Keratinocyte (primary cell): Measurements from ENCODE around the gene CHCHD6. TPM values are rescaled to one million over a fixed set of nuclear protein-coding genes. Genes with fewer than 3 reads are reported as not detected.

Source experiments
- DNase-seq: peaks from one replicate; pipeline ENCODE4 v3.0.0-alpha.2; 2011; ENCODE audit warnings: low read depth, missing footprints, low spot score
- FAIRE-seq: peaks from 2 replicates; lab custom pipeline; 2011; peaks lifted over from hg19 to GRCh38; lab: Jason Lieb, UNC
- H2AFZ ChIP-seq: 2 replicates; pipeline ENCODE4 v1.6.0; 2012; ENCODE audit warnings: low read length, control low read depth, inconsistent platforms; ENCODE audit not compliant: control insufficient read depth
- H3K27ac ChIP-seq: 2 replicates; pipeline ENCODE4 v1.5.1; 2011; ENCODE audit warnings: low read length; ENCODE audit not compliant: control insufficient read depth, insufficient read depth
- H3K27me3 ChIP-seq: 3 replicates; pipeline ENCODE4 v1.6.0; 2011; ENCODE audit warnings: low read length; ENCODE audit not compliant: control insufficient read depth, insufficient read depth; ENCODE audit errors: extremely low read depth
- H3K36me3 ChIP-seq, 2 experiments: 2 replicates in 1 of 2; 3 replicates in 1 of 2; pipeline ENCODE4 v1.5.1; 2011; ENCODE audit warnings: low read length in 2 of 2, mild to moderate bottlenecking in 1 of 2; ENCODE audit not compliant: control insufficient read depth in 2 of 2, insufficient read depth in 2 of 2; ENCODE audit errors: extremely low read depth in 1 of 2
- H3K4me1 ChIP-seq: 3 replicates; pipeline ENCODE4 v1.5.1; 2011; ENCODE audit warnings: low read length; ENCODE audit not compliant: control insufficient read depth, insufficient read depth; ENCODE audit errors: extremely low read depth
- H3K4me2 ChIP-seq: 3 replicates; pipeline ENCODE4 v1.6.0; 2011; ENCODE audit warnings: low read depth, low read length; ENCODE audit not compliant: control insufficient read depth, insufficient read depth; ENCODE audit errors: extremely low read depth
- H3K4me3 ChIP-seq, 3 experiments: fragments of 200-600 bp in 1 of 3; sonication (generic) in 1 of 3; 2 replicates in 2 of 3; 3 replicates in 1 of 3; pipeline ENCODE4 v1.5.1; 2011 to 2016; ENCODE audit warnings: low read length in 3 of 3, mild to moderate bottlenecking in 3 of 3, control low read depth in 2 of 3, inconsistent platforms in 1 of 3, low read depth in 1 of 3, mixed read lengths in 1 of 3, mixed run types in 1 of 3, moderate library complexity in 1 of 3; ENCODE audit not compliant: control insufficient read depth in 2 of 3, insufficient read depth in 2 of 3; ENCODE audit errors: extremely low read depth in 1 of 3
- H3K79me2 ChIP-seq: 2 replicates; pipeline ENCODE4 v1.6.0; 2012; ENCODE audit warnings: low read length; ENCODE audit not compliant: control insufficient read depth, insufficient read depth
- H3K9ac ChIP-seq: 3 replicates; pipeline ENCODE4 v1.6.0; 2011; ENCODE audit warnings: low read length; ENCODE audit not compliant: control insufficient read depth, insufficient read depth; ENCODE audit errors: extremely low read depth
- H3K9me1 ChIP-seq: 3 replicates; pipeline ENCODE4 v1.6.0; 2011; ENCODE audit warnings: low read length; ENCODE audit not compliant: control insufficient read depth, insufficient read depth; ENCODE audit errors: extremely low read depth
- H3K9me3 ChIP-seq: 2 replicates; pipeline ENCODE4 v1.5.1; 2012; ENCODE audit warnings: low read depth, low read length; ENCODE audit not compliant: control insufficient read depth
- H4K20me1 ChIP-seq: 3 replicates; pipeline ENCODE4 v1.6.0; 2011; ENCODE audit warnings: low read length; ENCODE audit not compliant: control insufficient read depth, insufficient read depth; ENCODE audit errors: extremely low read depth
- EZH2 ChIP-seq: IDR thresholded peaks from one replicate; pipeline ENCODE4 v1.6.1; 2012; ENCODE audit warnings: inconsistent platforms, mild to moderate bottlenecking, low read length, moderate library complexity
- dilution Hi-C: fragments of 300-500 bp; cut with MboI; formaldehyde crosslinking; loops from one replicate; pipeline ENCODE4 v1.7.0; 2020; ENCODE audit warnings: low sequenced_read_pairs; ENCODE audit not compliant: extremely low pct_ligation_motif_present
- polyA plus RNA-seq, 5 experiments: library from polyadenylated mRNA; depleted of rRNA in 3 of 5; stranded (reverse) in 3 of 5; stranded (forward) in 1 of 5; unstranded in 1 of 5; fragments of >200 nt; gene quantifications; 1 replicate in 1 of 5; 2 replicates in 3 of 5; 3 replicates in 1 of 5; pipeline versions ENCODE4 v1.2.1 to v1.2.3, GENCODE V29; 2011 to 2012; ENCODE audit warnings: missing spikeins in 2 of 5, low read depth in 1 of 5, low replicate concordance in 1 of 5
- TF ChIP-seq, protein P1 (sequence below), 3 experiments: IDR thresholded peaks in 1 of 3; conservative IDR thresholded peaks in 1 of 3; optimal IDR thresholded peaks in 1 of 3; 2 replicates in 2 of 3; 3 replicates in 1 of 3; pipeline versions ENCODE3 to v1.5.1; 2011; ENCODE audit warnings: low read length in 3 of 3, mild to moderate bottlenecking in 3 of 3, moderate library complexity in 2 of 3, control low read depth in 1 of 3, inconsistent platforms in 1 of 3; ENCODE audit not compliant: insufficient read depth in 2 of 3; ENCODE audit errors: extremely low read depth in 1 of 3

The CHCHD6 gene
- polyA plus RNA-seq, 1 donor (not counting 4 experiments of a cell fraction or from before 2014, with no cell fraction given): 21.7 TPM

DNA sequence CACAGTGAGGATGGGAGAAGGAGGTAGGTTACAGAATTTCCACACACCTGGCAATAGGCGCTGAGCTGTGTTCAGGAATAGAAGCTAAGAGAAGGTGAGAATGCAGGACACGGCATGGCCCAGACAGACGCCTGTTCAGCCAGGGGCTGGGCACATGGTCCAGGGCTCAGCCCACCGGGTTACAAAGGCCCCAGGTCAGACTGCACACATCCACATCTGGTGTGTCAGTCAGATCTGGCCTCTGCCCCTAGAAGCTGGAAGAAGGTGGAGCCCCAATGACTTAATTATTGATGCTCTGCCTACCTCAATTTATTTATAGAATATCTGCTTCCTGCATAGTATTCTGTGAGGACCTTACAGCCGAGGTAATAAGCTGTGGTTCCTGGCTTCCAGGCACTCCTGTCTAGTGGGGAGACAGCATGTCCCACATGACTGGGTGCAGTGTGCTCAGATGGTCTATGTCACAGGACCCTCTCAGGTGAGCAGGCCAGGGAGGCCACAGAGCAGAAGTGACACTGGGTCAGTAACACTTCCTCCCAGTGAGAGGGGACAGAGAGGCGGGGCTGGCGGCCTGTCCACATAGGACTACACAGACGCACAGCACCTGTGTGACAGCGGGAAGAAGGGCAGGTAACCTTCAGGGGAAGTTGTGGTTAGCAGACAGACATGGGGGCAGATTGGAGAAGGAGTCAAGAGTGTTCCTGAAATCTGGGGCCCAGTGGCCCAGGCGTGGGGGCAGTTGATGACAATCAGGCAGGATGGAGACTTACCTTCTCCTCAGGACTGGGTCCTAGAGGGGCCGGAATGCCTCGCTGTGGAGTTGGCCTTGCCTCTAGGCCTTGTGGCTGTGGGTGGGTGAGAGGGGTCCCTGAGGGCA is 240.3 kb downstream of the CHCHD6 start:
- DNase-seq (no peak), FAIRE-seq (no peak)
- H3K9me3 ChIP-seq: no peaks in the 10 kb centered on the region
- H3K9ac ChIP-seq: no peak overlapping the region
- H3K27ac ChIP-seq: no peak overlapping the region
- H4K20me1 ChIP-seq: no peaks in the 10 kb centered on the region
- H3K79me2 ChIP-seq: no peaks in the 10 kb centered on the region
- H2AFZ ChIP-seq: no peak overlapping the region
- H3K27me3 ChIP-seq: no peaks in the 10 kb centered on the region
- H3K4me1 ChIP-seq: peaks cover 1% of the 10 kb centered on the region
- TF ChIP-seq, protein P1, sequence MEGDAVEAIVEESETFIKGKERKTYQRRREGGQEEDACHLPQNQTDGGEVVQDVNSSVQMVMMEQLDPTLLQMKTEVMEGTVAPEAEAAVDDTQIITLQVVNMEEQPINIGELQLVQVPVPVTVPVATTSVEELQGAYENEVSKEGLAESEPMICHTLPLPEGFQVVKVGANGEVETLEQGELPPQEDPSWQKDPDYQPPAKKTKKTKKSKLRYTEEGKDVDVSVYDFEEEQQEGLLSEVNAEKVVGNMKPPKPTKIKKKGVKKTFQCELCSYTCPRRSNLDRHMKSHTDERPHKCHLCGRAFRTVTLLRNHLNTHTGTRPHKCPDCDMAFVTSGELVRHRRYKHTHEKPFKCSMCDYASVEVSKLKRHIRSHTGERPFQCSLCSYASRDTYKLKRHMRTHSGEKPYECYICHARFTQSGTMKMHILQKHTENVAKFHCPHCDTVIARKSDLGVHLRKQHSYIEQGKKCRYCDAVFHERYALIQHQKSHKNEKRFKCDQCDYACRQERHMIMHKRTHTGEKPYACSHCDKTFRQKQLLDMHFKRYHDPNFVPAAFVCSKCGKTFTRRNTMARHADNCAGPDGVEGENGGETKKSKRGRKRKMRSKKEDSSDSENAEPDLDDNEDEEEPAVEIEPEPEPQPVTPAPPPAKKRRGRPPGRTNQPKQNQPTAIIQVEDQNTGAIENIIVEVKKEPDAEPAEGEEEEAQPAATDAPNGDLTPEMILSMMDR (optimal IDR thresholded peaks at IDR 0.05 in 1 of 3, IDR thresholded peaks at IDR 0.05 in 1 of 3, conservative IDR thresholded peaks at IDR 0.05 in 1 of 3; ENCODE audit: extremely low read depth in 1 of 3, insufficient read depth in 2 of 3, low read length in 3 of 3): no peak
- TF ChIP-seq EZH2: no peak
- no peak overlapping the region for H3K4me2 ChIP-seq
- H3K9me1 ChIP-seq: peaks cover 2% of the 10 kb centered on the region
- dilution Hi-C loops: no loop called here
- H3K36me3 ChIP-seq: peaks cover 0 to 7% of the 10 kb centered on the region in 2 experiments
- no peak overlapping the region for H3K4me3 ChIP-seq

DNA sequence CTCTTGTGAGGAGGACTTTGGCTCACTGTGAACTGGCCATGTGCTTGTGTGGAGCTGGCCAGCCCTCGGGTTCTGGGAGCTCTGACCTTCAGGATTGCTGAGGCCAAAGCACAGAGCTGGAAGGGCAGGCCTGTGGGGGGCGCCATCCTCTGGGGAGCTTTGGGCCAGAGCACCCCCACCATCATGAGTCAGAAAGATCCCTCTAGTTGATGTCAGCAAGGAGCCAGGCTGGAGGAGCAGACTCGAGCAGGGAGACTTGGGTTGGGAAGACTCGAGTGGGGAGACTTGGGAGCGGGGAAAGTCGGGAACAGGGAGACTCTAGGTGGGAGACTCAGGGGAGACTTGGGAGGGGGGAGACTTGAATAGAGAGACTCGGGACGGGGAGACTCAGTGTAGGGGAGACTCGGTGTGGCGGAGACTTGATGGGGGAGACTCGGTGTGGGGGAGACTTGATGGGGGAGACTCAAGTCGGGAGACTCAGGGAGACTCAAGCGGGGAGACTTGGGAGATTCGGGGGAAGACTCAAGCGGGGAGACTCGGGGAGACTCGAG is 241.2 kb downstream of the CHCHD6 start:
- H3K36me3 ChIP-seq: peaks cover 0 to 7% of the 10 kb centered on the region in 2 experiments
- H3K4me2 ChIP-seq: no peak overlapping the region
- FAIRE-seq (no peak), DNase-seq (no peak)
- H3K4me3 ChIP-seq: no peak overlapping the region
- no peak overlapping the region for H3K27ac ChIP-seq
- H4K20me1 ChIP-seq: no peaks in the 10 kb centered on the region
- TF ChIP-seq, protein P1 (optimal IDR thresholded peaks at IDR 0.05 in 1 of 3, IDR thresholded peaks at IDR 0.05 in 1 of 3, conservative IDR thresholded peaks at IDR 0.05 in 1 of 3; ENCODE audit: extremely low read depth in 1 of 3, insufficient read depth in 2 of 3, low read length in 3 of 3): peak in 1 of 3 experiments; percentile 15
- no peak for TF ChIP-seq EZH2
- H3K27me3 ChIP-seq: no peaks in the 10 kb centered on the region
- H3K4me1 ChIP-seq: no peaks in the 10 kb centered on the region
- H3K9me1 ChIP-seq: peaks cover 2% of the 10 kb centered on the region
- dilution Hi-C loops: no loop called here
- no peak overlapping the region for H3K9ac ChIP-seq
- H3K79me2 ChIP-seq: no peaks in the 10 kb centered on the region
- no peak overlapping the region for H2AFZ ChIP-seq
- H3K9me3 ChIP-seq: no peaks in the 10 kb centered on the region
